MM.1S (cell line): Measurements from ENCODE around the gene SCART1.

Experiments
- CTCF ChIP-seq: fragments of 300-600 bp; sonication (generic); IDR thresholded peaks from 2 replicates; pipeline ENCODE4 v1.5.1; 2016; ENCODE audit warnings: antibody characterized with exemption, low read length, mixed read lengths
- EZH2 ChIP-seq: fragments of 300-600 bp; sonication (generic); optimal IDR thresholded peaks from 2 replicates; pipeline ENCODE3; 2017; ENCODE audit warnings: low read depth, mild to moderate bottlenecking, antibody characterized with exemption, low read length, mixed read lengths

GRCh38 chr10:133461841-133462240 lies 8.1 kb downstream of the SCART1 start:
- TF ChIP-seq CTCF (no peak), EZH2 (no peak)
